Activated CD8-positive, alpha-beta T cell treated with anti-CD3 and anti-CD28 coated beads, Interleukin-2, amount 10 ng/mL, durations not matched to agents 7 days and 5 days (primary cell): Measurements from ENCODE around the gene NFKB1. TPM values are rescaled to one million over a fixed set of nuclear protein-coding genes. Genes with fewer than 3 reads are reported as not detected.
"Not testable (repeated sequence)": the region's sequence is repeated elsewhere in the genome, so short reads cannot be mapped to it uniquely, and the experiment has no call there.

Experiments
- ATAC-seq: fragments of 150-1000 bp; cut with Tn5 transposase; one replicate; pipeline ENCODE4 v1.10.0; 2021; ENCODE audit warnings: moderate library complexity
- CTCF ChIA-PET: fragments of 350-600 bp; sonication (Branson Sonifier 250); formaldehyde crosslinking; loops from one replicate; lab custom pipeline; 2021; ENCODE audit warnings: antibody characterized with exemption; lab: Charles Lee
- POLR2A ChIA-PET: fragments of 350-600 bp; sonication (Branson Sonifier 250); formaldehyde crosslinking; loops from one replicate; lab custom pipeline; 2021; ENCODE audit warnings: antibody characterized with exemption; lab: Charles Lee
- DNase-seq: peaks from one replicate; pipeline ENCODE4 v3.0.0-alpha.2; 2020
- H3K27ac Mint-ChIP-seq: one replicate; pipeline ENCODE4 v1.8.0; 2021; ENCODE audit warnings: mild to moderate bottlenecking, mixed read lengths
- H3K27me3 Mint-ChIP-seq: one replicate; pipeline ENCODE4 v1.8.0; 2021; ENCODE audit warnings: low read depth, mixed read lengths
- H3K36me3 Mint-ChIP-seq: one replicate; pipeline ENCODE4 v1.8.0; 2021; ENCODE audit warnings: low read depth, mixed read lengths
- H3K4me1 Mint-ChIP-seq: one replicate; pipeline ENCODE4 v1.8.0; 2021; ENCODE audit warnings: low read depth, mixed read lengths
- H3K4me3 Mint-ChIP-seq: one replicate; pipeline ENCODE4 v1.8.0; 2021; ENCODE audit warnings: mild to moderate bottlenecking, mixed read lengths
- H3K9me3 Mint-ChIP-seq: one replicate; pipeline ENCODE4 v1.8.0; 2022; ENCODE audit warnings: mixed read lengths; ENCODE audit not compliant: insufficient read depth
- total RNA-seq, 2 experiments: library from RNA; stranded (reverse); gene quantifications; one replicate each; pipeline ENCODE4 v1.2.3, GENCODE V29; 2021

NFKB1 gene
- total RNA-seq, 2 experiments from 2014 or later, result 150 to 162 TPM

GRCh38 chr4:102565696-102566095 lies 64.5 kb downstream of the NFKB1 start:
- Mint-ChIP-seq H3K4me1 (peaks cover 62% of the 10 kb centered on the region), H3K27ac (peak overlapping the region; percentile 60), H3K27me3 (no peaks in the 10 kb centered on the region), H3K36me3 (peaks cover 76% of the 10 kb centered on the region), H3K9me3 (peaks cover 5% of the 10 kb centered on the region), H3K4me3 (no peak overlapping the region)
- no peak for ATAC-seq
- no peak for DNase-seq
- POLR2A ChIA-PET, result no interaction called here
- CTCF ChIA-PET, result interaction anchor here (1.3 to 1.9 kb wide), 2 partner anchors 8 to 10 kb away, joined by 3 to 6 read pairs; no protein-coding TSS in a partner anchor

DNA sequence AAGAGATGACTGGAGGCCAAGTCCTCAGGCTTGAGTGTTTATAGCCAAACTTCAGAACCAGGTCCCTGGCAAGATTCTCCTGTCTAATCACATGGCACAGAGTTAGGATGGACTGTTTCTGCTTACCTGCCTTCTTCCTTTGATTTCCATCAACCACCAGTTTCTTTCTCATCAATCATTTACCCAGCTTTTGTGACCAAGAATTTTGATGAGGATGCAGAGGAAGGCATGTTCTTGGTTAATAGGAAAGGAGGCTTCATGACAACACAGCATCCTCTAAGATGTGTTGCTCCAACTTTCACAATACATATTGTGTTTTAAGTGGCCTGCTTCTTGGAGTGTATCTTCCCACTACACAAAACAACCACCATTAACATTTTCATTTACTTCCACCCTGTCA lies 65.3 kb downstream of the NFKB1 start:
- POLR2A ChIA-PET, result no interaction called here

DNA sequence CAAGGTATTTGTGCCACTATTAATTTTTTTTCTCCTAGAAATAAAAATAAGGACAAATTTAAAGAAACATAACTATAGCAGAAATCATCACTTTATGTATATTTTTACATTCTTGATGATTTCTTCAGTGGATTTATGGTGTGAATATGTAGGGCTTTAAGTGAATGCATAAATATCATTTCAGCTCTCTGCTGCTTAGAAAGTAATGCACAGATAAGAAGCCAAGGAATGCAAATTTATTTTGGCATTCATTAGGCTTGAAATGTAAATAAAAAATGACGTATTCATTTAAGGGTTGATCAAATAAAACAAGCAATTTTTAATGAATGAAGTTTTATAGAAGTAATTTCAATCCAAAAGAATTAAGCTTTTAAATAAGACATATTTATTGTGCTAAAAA lies 66.3 kb downstream of the NFKB1 start:
- ATAC-seq (no peak), DNase-seq (no peak)
- Mint-ChIP-seq H3K36me3 (peaks cover 74% of the 10 kb centered on the region), H3K4me3 (no peak overlapping the region), H3K9me3 (peaks cover 5% of the 10 kb centered on the region), H3K4me1 (peaks cover 54% of the 10 kb centered on the region), H3K27ac (no peak overlapping the region), H3K27me3 (no peaks in the 10 kb centered on the region)
- ChIA-PET CTCF (interaction anchor here (0.7 to 3.4 kb wide), 3 partner anchors 12 to 261 kb away, joined by 3 to 23 read pairs (median 5); no protein-coding TSS in a partner anchor), POLR2A (no interaction called here)

More for the DNA sequence above, 65.3 kb downstream of the NFKB1 start:
- Mint-ChIP-seq H3K36me3 (peaks cover 76% of the 10 kb centered on the region), H3K27me3 (no peaks in the 10 kb centered on the region), H3K27ac (no peak overlapping the region), H3K9me3 (peaks cover 5% of the 10 kb centered on the region), H3K4me3 (no peak overlapping the region), H3K4me1 (peaks cover 57% of the 10 kb centered on the region)
- ATAC-seq, result no peak
- no peak for DNase-seq
- CTCF ChIA-PET, result no interaction called here

DNA sequence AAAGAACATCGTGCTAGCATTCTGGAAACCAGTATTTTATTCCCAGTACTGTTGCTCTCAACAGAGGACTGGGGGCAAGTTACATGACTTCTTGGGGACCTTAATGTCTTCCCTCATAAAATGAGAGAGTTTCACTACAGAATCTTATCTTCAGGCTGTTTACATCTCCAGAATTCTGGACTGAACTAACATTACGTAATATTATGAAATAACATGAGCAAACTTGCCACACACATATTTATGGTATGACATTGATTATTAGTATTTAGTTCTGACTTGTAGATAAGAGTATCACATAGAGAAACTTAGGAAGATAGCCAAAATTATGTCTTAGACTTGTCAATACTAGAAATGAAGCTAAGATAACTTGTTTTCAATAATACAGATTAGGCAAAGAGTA lies 68.0 kb downstream of the NFKB1 start:
- CTCF ChIA-PET, result interaction anchor here (1.4 to 3.4 kb wide), 2 partner anchors 10 to 18 kb away, joined by 4 to 23 read pairs; no protein-coding TSS in a partner anchor
- Mint-ChIP-seq H3K27ac (no peak overlapping the region), H3K4me3 (no peak overlapping the region), H3K36me3 (peaks cover 80% of the 10 kb centered on the region), H3K27me3 (no peaks in the 10 kb centered on the region), H3K4me1 (peaks cover 61% of the 10 kb centered on the region), H3K9me3 (peaks cover 5% of the 10 kb centered on the region)
- DNase-seq (no peak), ATAC-seq (no peak)
- POLR2A ChIA-PET, result no interaction called here

- Mint-ChIP-seq H3K36me3 (peaks cover 79% of the 10 kb centered on the region), H3K4me1 (peaks cover 62% of the 10 kb centered on the region)
- H3K27me3 Mint-ChIP-seq, H3K4me3 Mint-ChIP-seq, ATAC-seq, H3K9me3 Mint-ChIP-seq, POLR2A ChIA-PET, H3K27ac Mint-ChIP-seq, DNase-seq: not testable (repeated sequence)
- CTCF ChIA-PET, result interaction anchor here (1.4 to 3.4 kb wide), 2 partner anchors 9 to 17 kb away, joined by 4 to 23 read pairs; no protein-coding TSS in a partner anchor
Observed at GRCh38 chr4:102570211-102570610, 69.1 kb downstream of the NFKB1 start.

GRCh38 chr4:102572452-102572851 lies 71.3 kb downstream of the NFKB1 start:
- Mint-ChIP-seq H3K36me3 (peaks cover 79% of the 10 kb centered on the region), H3K27me3 (no peaks in the 10 kb centered on the region), H3K9me3 (peaks cover 5% of the 10 kb centered on the region), H3K4me1 (peaks cover 57% of the 10 kb centered on the region), H3K27ac (no peak overlapping the region), H3K4me3 (no peak overlapping the region)
- ATAC-seq (no peak), DNase-seq (no peak)
- ChIA-PET POLR2A (no interaction called here), CTCF (interaction anchor here (2.6 kb wide), 1 partner anchor 38 kb away, joined by 10 read pairs; no protein-coding TSS in a partner anchor)

- peak; percentile 83 for ATAC-seq
- POLR2A ChIA-PET, result interaction anchor here (1.0 kb wide), 1 partner anchor 12 kb away, joined by 3 read pairs; no protein-coding TSS in a partner anchor
Observed at GRCh38 chr4:102574317-102574716, 73.2 kb downstream of the NFKB1 start.

DNA sequence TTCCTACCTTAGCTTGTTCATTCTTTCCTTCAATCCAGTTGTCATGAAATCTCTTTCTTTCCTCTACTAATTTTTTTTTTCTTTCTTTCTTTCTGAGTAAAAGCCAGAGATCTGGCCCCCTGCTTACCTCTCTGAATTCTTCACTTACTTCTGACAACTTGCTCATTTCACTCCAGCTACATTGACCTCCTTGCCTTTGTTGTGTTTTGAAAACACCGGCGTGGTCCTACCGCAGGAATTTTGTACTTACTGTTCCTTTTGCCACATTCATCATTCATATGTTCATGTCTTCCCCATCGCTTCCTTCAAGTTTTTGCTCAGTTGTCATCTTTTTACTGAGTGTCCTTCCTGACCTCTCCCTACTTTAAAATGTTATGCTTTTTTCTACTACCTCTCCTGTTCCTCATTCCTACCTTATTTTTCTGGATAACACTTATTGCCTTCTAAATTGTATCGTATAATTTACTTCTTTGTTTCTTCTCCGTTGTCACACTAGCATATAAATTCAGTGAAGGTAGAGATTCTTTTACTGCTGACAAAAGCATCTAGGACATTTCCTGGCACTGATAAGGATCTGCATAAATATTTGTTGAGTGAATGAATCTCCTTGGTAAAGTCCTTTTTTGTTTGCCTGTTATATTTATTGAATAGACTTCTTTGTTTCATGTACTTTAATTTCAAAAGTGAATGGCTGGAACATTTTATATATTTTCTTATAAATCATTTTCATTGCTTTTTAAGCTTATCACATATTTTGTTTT lies 74.4 kb downstream of the NFKB1 start:
- Mint-ChIP-seq H3K4me3 (no peak overlapping the region), H3K27ac (peak overlapping the region; percentile 60), H3K4me1 (peaks cover 79% of the 10 kb centered on the region), H3K36me3 (peaks cover 84% of the 10 kb centered on the region), H3K27me3 (no peaks in the 10 kb centered on the region), H3K9me3 (peaks cover 1% of the 10 kb centered on the region)
- ATAC-seq, result no peak
- ChIA-PET POLR2A (interaction anchor here (0.6 to 0.8 kb wide), 3 partner anchors 9 to 28 kb away, joined by 3 to 4 read pairs (median 3); no protein-coding TSS in a partner anchor), CTCF (interaction anchor here (0.7 to 1.1 kb wide), 4 partner anchors 9 to 73 kb away, joined by 3 to 4 read pairs (median 3); no protein-coding TSS in a partner anchor)
- DNase-seq, result no peak

More at GRCh38 chr4:102574317-102574716, 73.2 kb downstream of the NFKB1 start:
- peaks cover 68% of the 10 kb centered on the region for H3K4me1 Mint-ChIP-seq
- H3K9me3 Mint-ChIP-seq, result peaks cover 5% of the 10 kb centered on the region
- H3K27me3 Mint-ChIP-seq, result no peaks in the 10 kb centered on the region
- peaks cover 84% of the 10 kb centered on the region for H3K36me3 Mint-ChIP-seq
- CTCF ChIA-PET, result interaction anchor here (1.2 to 2.6 kb wide), 4 partner anchors 9 to 36 kb away, joined by 3 to 10 read pairs (median 3); no protein-coding TSS in a partner anchor
- H3K27ac Mint-ChIP-seq, result peak overlapping the region; percentile 84
- peak overlapping the region; percentile 23 for H3K4me3 Mint-ChIP-seq
- no peak for DNase-seq

- DNase-seq (no peak), ATAC-seq (no peak)
- Mint-ChIP-seq H3K9me3 (no peaks in the 10 kb centered on the region), H3K4me3 (no peak overlapping the region), H3K36me3 (peaks cover 80% of the 10 kb centered on the region), H3K4me1 (peaks cover 80% of the 10 kb centered on the region), H3K27ac (peak overlapping the region; percentile 36), H3K27me3 (no peaks in the 10 kb centered on the region)
- CTCF ChIA-PET, result interaction anchor here (0.7 to 3.3 kb wide), 17 partner anchors 9 to 101 kb away, joined by 3 to 23 read pairs (median 5); partner anchors contain the start of gene NFKB1
- POLR2A ChIA-PET, result no interaction called here
Observed at GRCh38 chr4:102578270-102578669, 77.1 kb downstream of the NFKB1 start.

DNA sequence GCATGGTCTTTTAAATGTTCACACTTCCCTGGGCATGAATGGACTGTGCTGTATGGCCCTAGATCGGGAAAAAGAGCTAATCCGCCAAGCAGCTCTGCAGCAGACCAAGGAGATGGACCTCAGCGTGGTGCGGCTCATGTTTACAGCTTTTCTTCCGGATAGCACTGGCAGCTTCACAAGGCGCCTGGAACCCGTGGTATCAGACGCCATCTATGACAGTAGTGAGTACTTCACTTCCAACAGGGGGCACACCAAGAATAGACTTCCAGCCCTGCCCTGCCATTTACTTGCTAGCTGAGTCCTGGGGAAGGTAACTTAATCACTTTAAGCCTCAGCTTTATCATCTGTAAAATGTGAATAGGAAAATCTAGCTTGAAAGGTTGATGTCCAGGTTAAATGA lies 77.7 kb downstream of the NFKB1 start:
- ChIA-PET CTCF (interaction anchor here (0.6 to 3.3 kb wide), 21 partner anchors 9 to 130 kb away, joined by 3 to 23 read pairs (median 5); partner anchors contain the start of gene NFKB1), POLR2A (interaction anchor here (1.4 kb wide), 1 partner anchor 11 kb away, joined by 5 read pairs; no protein-coding TSS in a partner anchor)
- Mint-ChIP-seq H3K4me1 (peaks cover 80% of the 10 kb centered on the region), H3K9me3 (no peaks in the 10 kb centered on the region), H3K36me3 (peaks cover 80% of the 10 kb centered on the region), H3K27me3 (no peaks in the 10 kb centered on the region), H3K27ac (peak overlapping the region; percentile 60), H3K4me3 (no peak overlapping the region)
- ATAC-seq (no peak), DNase-seq (peak; percentile 48)

DNA sequence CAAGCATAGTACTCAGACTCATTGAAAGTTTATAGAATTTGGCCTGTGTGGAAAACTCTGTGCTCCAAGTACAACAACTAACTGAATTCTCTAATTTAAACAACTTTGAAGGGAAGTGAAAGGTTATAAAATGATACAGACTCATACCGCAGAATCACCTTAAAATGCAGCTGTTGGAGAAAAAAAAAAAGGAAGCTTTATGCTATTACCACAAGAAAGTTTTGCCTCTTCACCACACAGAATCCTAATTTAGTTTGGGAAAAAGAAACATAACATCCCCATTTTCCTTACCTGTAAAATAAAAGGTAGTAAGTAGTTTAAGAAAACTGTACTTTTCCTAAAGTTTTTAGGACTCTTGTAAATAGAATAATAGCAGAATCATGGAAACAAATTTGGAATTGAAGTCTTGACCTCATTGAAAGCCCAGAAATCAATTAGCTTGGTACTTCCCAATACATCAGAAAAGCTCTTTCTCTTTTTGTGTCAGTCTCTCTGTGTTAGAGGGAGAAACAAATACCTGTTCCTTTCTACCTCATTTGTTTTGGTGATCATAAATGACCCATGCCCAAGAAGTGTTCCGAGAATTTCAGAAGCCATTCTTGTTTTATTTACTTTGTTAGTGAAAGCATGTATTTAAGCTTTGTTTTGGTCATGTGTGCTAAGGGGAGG lies 78.8 kb downstream of the NFKB1 start:
- ATAC-seq (no peak), DNase-seq (no peak)
- CTCF ChIA-PET, result interaction anchor here (0.8 to 3.3 kb wide), 16 partner anchors 10 to 150 kb away, joined by 3 to 23 read pairs (median 5); partner anchors contain the start of gene NFKB1

More for the DNA sequence above, 78.8 kb downstream of the NFKB1 start:
- Mint-ChIP-seq H3K4me3 (no peak overlapping the region), H3K36me3 (peaks cover 82% of the 10 kb centered on the region), H3K27ac (peak overlapping the region; percentile 10), H3K27me3 (no peaks in the 10 kb centered on the region), H3K9me3 (no peaks in the 10 kb centered on the region), H3K4me1 (peaks cover 78% of the 10 kb centered on the region)
- POLR2A ChIA-PET, result interaction anchor here (0.8 to 1.4 kb wide), 3 partner anchors 12 to 38 kb away, joined by 3 to 5 read pairs (median 3); no protein-coding TSS in a partner anchor
